H1 (cell line): ENCODE data around the gene BRD4. TPM values are rescaled to one million over a fixed set of nuclear protein-coding genes. Genes with fewer than 3 reads are reported as not detected.
"Not testable (repeated sequence)": the region's sequence is repeated elsewhere in the genome, so short reads cannot be mapped to it uniquely, and the experiment has no call there.

Experiments
- CTCF ChIA-PET: fragments of 300-600 bp; sonication (Branson Sonifier 250); formaldehyde crosslinking; loops from one replicate; lab custom pipeline; 2021; ENCODE audit not compliant: partially characterized antibody; lab: Charles Lee
- POLR2A ChIA-PET: fragments of 300-600 bp; sonication (Branson Sonifier 250); formaldehyde crosslinking; loops from one replicate; lab custom pipeline; 2021; ENCODE audit warnings: inconsistent platforms; ENCODE audit not compliant: partially characterized antibody; lab: Charles Lee
- DNase-seq, 2 experiments: peaks; one replicate each; pipeline versions ENCODE4 v3.0.0 to v3.0.0-alpha.2; 2010 to 2022; ENCODE audit warnings: low spot score in 2 of 2, low read depth in 1 of 2, mixed read lengths in 1 of 2
- FAIRE-seq: peaks from 2 replicates; lab custom pipeline; 2011; peaks lifted over from hg19 to GRCh38; lab: Jason Lieb, UNC
- H2AFZ ChIP-seq: 2 replicates; pipeline ENCODE4 v1.8.1; 2012; ENCODE audit warnings: low read length, inconsistent platforms
- H2AK5ac ChIP-seq: 2 replicates; pipeline ENCODE4 v1.6.1; 2013; ENCODE audit warnings: low read depth, low read length
- H2BK120ac ChIP-seq: replicated peaks from 2 replicates; pipeline ENCODE3; 2013; ENCODE audit warnings: low read depth, low read length, inconsistent platforms
- H2BK12ac ChIP-seq: 2 replicates; pipeline ENCODE4 v1.6.1; 2013; ENCODE audit warnings: low read depth, low read length
- H2BK15ac ChIP-seq: 2 replicates; pipeline ENCODE4 v1.6.1; 2013; ENCODE audit warnings: low read length
- H2BK20ac ChIP-seq: 2 replicates; pipeline ENCODE4 v1.6.1; 2013; ENCODE audit warnings: low read length
- H2BK5ac ChIP-seq: 2 replicates; pipeline ENCODE4 v1.6.1; 2013; ENCODE audit warnings: low read depth, low read length
- H3K14ac ChIP-seq: 2 replicates; pipeline ENCODE4 v1.6.1; 2013; ENCODE audit warnings: inconsistent platforms; ENCODE audit not compliant: insufficient read length
- H3K18ac ChIP-seq: 2 replicates; pipeline ENCODE4 v1.6.1; 2013; ENCODE audit warnings: low read length; ENCODE audit errors: extremely low read depth
- H3K23ac ChIP-seq: 2 replicates; pipeline ENCODE4 v1.6.1; 2013; ENCODE audit warnings: inconsistent platforms; ENCODE audit not compliant: insufficient read length
- H3K23me2 ChIP-seq: 2 replicates; pipeline ENCODE4 v1.6.1; 2013; ENCODE audit warnings: low read depth, low read length
- H3K27ac ChIP-seq: 2 replicates; pipeline ENCODE4 v1.6.1; 2011; ENCODE audit warnings: low read depth, low read length, inconsistent platforms
- H3K27me3 ChIP-seq, 4 experiments: replicated peaks in 1 of 4; 1 replicate in 1 of 4; 2 replicates in 3 of 4; pipeline versions ENCODE4 v1.6.1 to v1.8.1; 2011 to 2013; ENCODE audit warnings: low read length in 3 of 4, mild to moderate bottlenecking in 3 of 4, inconsistent platforms in 2 of 4, mixed read lengths in 2 of 4, moderate library complexity in 1 of 4; ENCODE audit not compliant: control insufficient read depth in 3 of 4, insufficient read depth in 3 of 4; ENCODE audit errors: extremely low read depth in 1 of 4
- H3K36me3 ChIP-seq, 4 experiments: 2 replicates each; pipeline versions ENCODE4 v1.6.1 to v1.8.1; 2011 to 2013; ENCODE audit warnings: mild to moderate bottlenecking in 4 of 4, low read length in 3 of 4, moderate library complexity in 2 of 4, control low read depth in 1 of 4, inconsistent platforms in 1 of 4; ENCODE audit not compliant: insufficient read depth in 4 of 4, control insufficient read depth in 2 of 4
- H3K4ac ChIP-seq: replicated peaks from 2 replicates; pipeline ENCODE3; 2013; ENCODE audit warnings: low read length, low read depth, mixed read lengths, inconsistent platforms; ENCODE audit not compliant: insufficient read length
- H3K4me1 ChIP-seq, 4 experiments: replicated peaks in 1 of 4; 1 replicate in 1 of 4; 2 replicates in 3 of 4; pipeline versions ENCODE4 v1.6.1 to v1.8.1; 2011 to 2013; ENCODE audit warnings: low read length in 3 of 4, inconsistent platforms in 2 of 4, mixed read lengths in 1 of 4; ENCODE audit not compliant: insufficient read depth in 4 of 4, control insufficient read depth in 3 of 4
- H3K4me2 ChIP-seq, 2 experiments: 2 replicates each; pipeline versions ENCODE4 v1.6.1 to v1.8.1; 2011 to 2013; ENCODE audit warnings: low read depth in 2 of 2, low read length in 2 of 2, control low read depth in 1 of 2, inconsistent platforms in 1 of 2, mild to moderate bottlenecking in 1 of 2; ENCODE audit not compliant: insufficient read depth in 1 of 2
- H3K4me3 ChIP-seq, 4 experiments: fragments of 200-600, 300-600 bp in 1 of 4; sonication (generic), shearing (Covaris generic), sonication (Bioruptor Twin) in 1 of 4; 2 replicates each; pipeline versions ENCODE4 v1.5.1 to v1.8.1; 2011 to 2016; ENCODE audit warnings: low read length in 4 of 4, low read depth in 3 of 4, control low read depth in 2 of 4, inconsistent platforms in 2 of 4, mild to moderate bottlenecking in 2 of 4, mixed read lengths in 1 of 4, moderate library complexity in 1 of 4; ENCODE audit not compliant: insufficient read depth in 2 of 4; ENCODE audit errors: extremely low read depth in 1 of 4
- H3K56ac ChIP-seq: replicated peaks from 2 replicates; pipeline ENCODE3; 2013; ENCODE audit warnings: low read depth, mild to moderate bottlenecking, mixed read lengths, low read length, inconsistent platforms; ENCODE audit not compliant: insufficient read length
- H3K79me1 ChIP-seq: 2 replicates; pipeline ENCODE4 v1.6.1; 2013; ENCODE audit warnings: low read depth, low read length, control low read depth
- H3K79me2 ChIP-seq, 2 experiments: 2 replicates each; pipeline versions ENCODE4 v1.6.1 to v1.8.1; 2012 to 2013; ENCODE audit warnings: low read length in 2 of 2, mild to moderate bottlenecking in 2 of 2, inconsistent platforms in 1 of 2; ENCODE audit not compliant: insufficient read depth in 2 of 2, control insufficient read depth in 1 of 2
- H3K9ac ChIP-seq, 4 experiments: replicated peaks in 1 of 4; 1 replicate in 1 of 4; 2 replicates in 3 of 4; pipeline versions ENCODE4 v1.6.1 to v1.8.1; 2011 to 2013; ENCODE audit warnings: low read depth in 3 of 4, low read length in 3 of 4, control low read depth in 2 of 4, mild to moderate bottlenecking in 2 of 4, moderate library complexity in 2 of 4, inconsistent platforms in 1 of 4; ENCODE audit errors: extremely low read depth in 1 of 4
- H3K9me3 ChIP-seq, 2 experiments: 2 replicates each; pipeline versions ENCODE4 v1.6.1 to v1.8.1; 2012 to 2013; ENCODE audit warnings: mild to moderate bottlenecking in 2 of 2, moderate library complexity in 2 of 2, control low read depth in 1 of 2, inconsistent platforms in 1 of 2, low read depth in 1 of 2, low read length in 1 of 2, mixed read lengths in 1 of 2; ENCODE audit not compliant: insufficient read depth in 2 of 2
- H4K20me1 ChIP-seq, 2 experiments: replicated peaks in 1 of 2; 2 replicates each; pipeline versions ENCODE3 to v1.8.1; 2011 to 2013; ENCODE audit warnings: inconsistent platforms in 2 of 2, low read length in 2 of 2, mild to moderate bottlenecking in 1 of 2; ENCODE audit not compliant: insufficient read depth in 2 of 2, control insufficient read depth in 1 of 2
- H4K5ac ChIP-seq: 2 replicates; pipeline ENCODE4 v1.6.1; 2013; ENCODE audit warnings: low read length, low read depth, mixed read lengths, inconsistent platforms; ENCODE audit not compliant: insufficient read length
- H4K8ac ChIP-seq: 2 replicates; pipeline ENCODE4 v1.8.0; 2013; ENCODE audit warnings: mild to moderate bottlenecking, moderate library complexity, low read length, inconsistent platforms; ENCODE audit not compliant: insufficient read depth; ENCODE audit errors: extremely low read depth
- H4K91ac ChIP-seq: replicated peaks from 2 replicates; pipeline ENCODE3; 2013; ENCODE audit warnings: low read length, mixed read lengths, inconsistent platforms; ENCODE audit not compliant: insufficient read length
- FOSL1 ChIP-seq: IDR thresholded peaks from 2 replicates; pipeline ENCODE4 v1.6.1; 2011; ENCODE audit warnings: mild to moderate bottlenecking, low read depth, low read length, moderate library complexity; ENCODE audit not compliant: insufficient read depth
- JUND ChIP-seq: IDR thresholded peaks from 2 replicates; pipeline ENCODE4 v1.6.1; 2011; ENCODE audit warnings: mild to moderate bottlenecking, improper control_type of control experiment, low read length
- SIRT6 ChIP-seq: IDR thresholded peaks from one replicate; pipeline ENCODE4 v1.7.1; 2012; ENCODE audit warnings: low read length, inconsistent platforms
- WGBS, 2 experiments: shearing (Covaris generic) in 1 of 2; methylation state at CpG; one replicate each; pipeline versions ENCODE4 v1.1.6 to v1.1.7; 2013 to 2015; ENCODE audit warnings: low lambda C conversion rate in 2 of 2, mixed read lengths in 2 of 2, inconsistent platforms in 1 of 2, low coverage in 1 of 2, missing lambda C conversion rate in 1 of 2; ENCODE audit not compliant: insufficient replicate concordance in 2 of 2, insufficient coverage in 1 of 2, insufficient read length in 1 of 2; ENCODE audit errors: extremely low coverage in 1 of 2, missing lambda C conversion rate in 1 of 2; 5-methylcytosine and 5-hydroxymethylcytosine counted together
- polyA plus RNA-seq, 7 experiments: library from polyadenylated mRNA; depleted of rRNA in 3 of 7; stranded (reverse) in 5 of 7; unstranded in 2 of 7; fragments of >200 nt in 5 of 7; fragments of 200-250 nt in 2 of 7; gene quantifications; 1 replicate in 5 of 7; 2 replicates in 1 of 7; 4 replicates in 1 of 7; pipeline versions ENCODE4 v1.2.1 to v1.2.3, GENCODE V29; 2011 to 2013; ENCODE audit warnings: missing spikeins in 2 of 7, mixed read lengths in 2 of 7
- total RNA-seq: library from RNA; stranded (reverse); fragmentation: NEBNext Ultra II Directional; extraction: Animal tissue kit (Norgen Biotek cat#: 25700); gene quantifications from 2 replicates; pipeline ENCODE4 v1.2.1, GENCODE V29; 2021
- TF ChIP-seq, protein P1 (sequence below): IDR thresholded peaks from 2 replicates; pipeline ENCODE4 v1.6.1; 2011; ENCODE audit warnings: low read depth, mild to moderate bottlenecking, low read length; ENCODE audit not compliant: insufficient read depth

Gene BRD4
- total and polyA plus RNA-seq, 2 of the 8 experiments (the other 6 are each of a cell fraction or from before 2014, with no cell fraction given) = 14.1 to 146 TPM

DNA sequence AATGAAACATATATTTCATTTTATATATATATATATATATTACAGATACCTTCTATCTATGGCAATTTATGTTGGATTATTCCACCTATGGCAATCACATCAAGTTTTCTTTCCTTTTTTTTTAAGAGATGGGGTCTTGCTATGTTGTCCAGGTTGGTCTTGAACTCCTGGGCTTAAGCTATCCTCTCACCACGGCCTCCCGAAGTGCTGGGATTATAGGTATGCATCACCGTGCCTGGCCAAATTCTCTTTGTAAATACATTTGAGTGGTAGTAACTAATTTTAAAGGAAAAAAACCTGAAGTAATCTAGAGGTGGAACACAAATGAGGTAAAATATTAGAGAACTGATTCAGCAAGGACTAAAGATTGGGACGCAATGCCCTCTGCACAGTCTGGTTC, 21.6 kb upstream of the BRD4 start (continued):
- TF ChIP-seq, protein P1, sequence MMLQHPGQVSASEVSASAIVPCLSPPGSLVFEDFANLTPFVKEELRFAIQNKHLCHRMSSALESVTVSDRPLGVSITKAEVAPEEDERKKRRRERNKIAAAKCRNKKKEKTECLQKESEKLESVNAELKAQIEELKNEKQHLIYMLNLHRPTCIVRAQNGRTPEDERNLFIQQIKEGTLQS = no peak
- TF ChIP-seq FOSL1 (no peak), JUND (no peak), SIRT6 (no peak)
- TF ChIP-seq, all 59 proteins: peak for 0

- H2BK120ac ChIP-seq, H3K79me2 ChIP-seq, FAIRE-seq, H3K4me2 ChIP-seq, H3K56ac ChIP-seq, H2BK15ac ChIP-seq, H4K8ac ChIP-seq, H3K4me3 ChIP-seq, H3K23me2 ChIP-seq, H2BK5ac ChIP-seq, H3K9ac ChIP-seq, H3K4ac ChIP-seq, H3K79me1 ChIP-seq, H2BK12ac ChIP-seq, H4K5ac ChIP-seq, H3K4me1 ChIP-seq, H3K27me3 ChIP-seq, H3K9me3 ChIP-seq, H3K23ac ChIP-seq, H4K20me1 ChIP-seq, H2AFZ ChIP-seq, H3K27ac ChIP-seq, H4K91ac ChIP-seq, DNase-seq, H3K18ac ChIP-seq, H2AK5ac ChIP-seq, H2BK20ac ChIP-seq, H3K14ac ChIP-seq: not testable (repeated sequence)
- ChIA-PET CTCF (interaction anchor here (0.7 to 1.5 kb wide), 3 partner anchors 13 to 102 kb away, joined by 3 to 7 read pairs (median 4); no protein-coding TSS in a partner anchor), POLR2A (interaction anchor here (0.8 to 1.9 kb wide), 7 partner anchors 10 to 102 kb away, joined by 3 to 5 read pairs (median 3); partner anchors contain the start of gene AKAP8L)
- H3K36me3 ChIP-seq = peaks cover 5 to 28% (median 20%) of the 10 kb centered on the region in 4 experiments
- 98% methylated on average over 8 of the region's 8 CpGs; no CpG with 5 or more reads in 1 of the 2 experiments for WGBS, 2 experiments
Measured at GRCh38 chr19:15352535-15352934, 20.2 kb upstream of the BRD4 start.
